Liver (tissue), 9 donors: ENCODE results near the gene IQSEC1. TPM values are rescaled to one million over a fixed set of nuclear protein-coding genes. Genes with fewer than 3 reads are reported as not detected.

Experiments used
- DNase-seq: peaks from one replicate; pipeline ENCODE4 v3.0.0-alpha.2; 2017; ENCODE audit warnings: low spot score
- H3K27ac ChIP-seq, 2 donors: one replicate each; pipeline ENCODE4 v1.7.0; 2013; ENCODE audit warnings: inconsistent platforms in 2 of 2, low read length in 2 of 2, control low read depth in 1 of 2, low read depth in 1 of 2, mild to moderate bottlenecking in 1 of 2
- H3K27me3 ChIP-seq, 4 donors: one replicate each; pipeline versions ENCODE4 v1.6.1 to v1.7.0; 2013; ENCODE audit warnings: low read length in 3 of 4, inconsistent platforms in 1 of 4, mild to moderate bottlenecking in 1 of 4, moderate library complexity in 1 of 4; ENCODE audit not compliant: control insufficient read depth in 4 of 4, insufficient read depth in 4 of 4
- H3K36me3 ChIP-seq, 4 donors: one replicate each; pipeline versions ENCODE4 v1.6.1 to v1.7.0; 2013; ENCODE audit warnings: low read length in 3 of 4, mild to moderate bottlenecking in 3 of 4, low read depth in 1 of 4, moderate library complexity in 1 of 4; ENCODE audit not compliant: control insufficient read depth in 4 of 4, insufficient read depth in 3 of 4
- H3K4me1 ChIP-seq, 4 donors: one replicate each; pipeline versions ENCODE4 v1.6.1 to v1.7.0; 2013; ENCODE audit warnings: low read length in 3 of 4, mild to moderate bottlenecking in 3 of 4, moderate library complexity in 1 of 4; ENCODE audit not compliant: control insufficient read depth in 4 of 4, insufficient read depth in 4 of 4
- H3K4me3 ChIP-seq, 3 donors: one replicate each; pipeline versions ENCODE4 v1.6.1 to v1.7.0; 2013; ENCODE audit warnings: low read length in 3 of 3, control low read depth in 1 of 3, low read depth in 1 of 3, mild to moderate bottlenecking in 1 of 3
- H3K9ac ChIP-seq, 2 donors: one replicate each; pipeline ENCODE4 v1.7.0; 2013; ENCODE audit warnings: low read length in 2 of 2, mild to moderate bottlenecking in 2 of 2, moderate library complexity in 2 of 2, control low read depth in 1 of 2, low read depth in 1 of 2
- H3K9me3 ChIP-seq, 4 donors: one replicate each; pipeline versions ENCODE4 v1.6.1 to v1.7.0; 2013; ENCODE audit warnings: low read length in 3 of 4; ENCODE audit not compliant: control insufficient read depth in 4 of 4
- EGR1 ChIP-seq, 2 donors: IDR thresholded peaks; 2 replicates each; pipeline ENCODE4 v1.6.1; 2016 to 2018; ENCODE audit warnings: antibody characterized with exemption in 2 of 2, low read depth in 2 of 2
- FOXA1 ChIP-seq: IDR thresholded peaks from 2 replicates; pipeline ENCODE4 v1.6.1; 2016; ENCODE audit warnings: antibody characterized with exemption
- FOXA2 ChIP-seq: IDR thresholded peaks from 2 replicates; pipeline ENCODE4 v1.6.1; 2016; ENCODE audit warnings: antibody characterized with exemption
- GABPA ChIP-seq, 2 donors: IDR thresholded peaks in 1 of 2; conservative IDR thresholded peaks in 1 of 2; 2 replicates each; pipeline ENCODE4 v1.6.1; 2016; ENCODE audit warnings: antibody characterized with exemption in 2 of 2, mild to moderate bottlenecking in 1 of 2, moderate library complexity in 1 of 2
- HNF4A ChIP-seq, 2 donors: conservative IDR thresholded peaks; 2 replicates each; pipeline ENCODE4 v1.6.1; 2016; ENCODE audit warnings: antibody characterized with exemption in 2 of 2, mild to moderate bottlenecking in 2 of 2
- HNF4G ChIP-seq: IDR thresholded peaks from 2 replicates; pipeline ENCODE4 v1.6.1; 2016; ENCODE audit warnings: antibody characterized with exemption
- JUND ChIP-seq, 2 donors: IDR thresholded peaks; 2 replicates each; pipeline ENCODE4 v1.6.1; 2016; ENCODE audit warnings: antibody characterized with exemption in 2 of 2
- NR2F2 ChIP-seq: IDR thresholded peaks from 2 replicates; pipeline ENCODE4 v1.6.1; 2016; ENCODE audit warnings: antibody characterized with exemption
- RAD21 ChIP-seq, 2 donors: IDR thresholded peaks; 2 replicates each; pipeline ENCODE4 v1.6.1; 2016; ENCODE audit warnings: antibody characterized with exemption in 2 of 2, mild to moderate bottlenecking in 2 of 2
- RXRA ChIP-seq, 2 donors: IDR thresholded peaks; 2 replicates each; pipeline ENCODE4 v1.6.1; 2017 to 2018; ENCODE audit warnings: antibody characterized with exemption in 2 of 2, mild to moderate bottlenecking in 1 of 2
- SP1 ChIP-seq: IDR thresholded peaks from 2 replicates; pipeline ENCODE4 v1.6.1; 2018; ENCODE audit warnings: antibody characterized with exemption, mild to moderate bottlenecking
- TAF1 ChIP-seq: conservative IDR thresholded peaks from 2 replicates; pipeline ENCODE4 v1.6.1; 2016; ENCODE audit warnings: antibody characterized with exemption, mild to moderate bottlenecking
- YY1 ChIP-seq: IDR thresholded peaks from 2 replicates; pipeline ENCODE4 v1.6.1; 2016; ENCODE audit warnings: antibody characterized with exemption, mild to moderate bottlenecking
- WGBS: extraction: QIAGEN DNeasy Blood & Tissue Kit; methylation state at CpG from one replicate; pipeline ENCODE4 v1.1.7; 2013; 5-methylcytosine and 5-hydroxymethylcytosine counted together
- polyA plus RNA-seq, 2 donors: library from polyadenylated mRNA; stranded (reverse) in 1 of 2; unstranded in 1 of 2; fragments of 200-250 nt in 1 of 2; fragments of >200 nt in 1 of 2; fragmentation: Nextera tagmentation in 1 of 2; extraction: Ambion mirVana in 1 of 2; gene quantifications; one replicate each; pipeline versions ENCODE4 v1.2.1 to v1.2.3, GENCODE V29; 2013 to 2015
- total RNA-seq, 2 donors: library from RNA; depleted of rRNA; stranded (reverse); fragments of >200 nt; gene quantifications; one replicate each; pipeline ENCODE4 v1.2.3, GENCODE V29; 2014
- TF ChIP-seq, protein P1 (sequence below): IDR thresholded peaks from 2 replicates; pipeline ENCODE4 v1.6.1; 2016; ENCODE audit warnings: antibody characterized with exemption
- TF ChIP-seq, protein P2 (sequence below): IDR thresholded peaks from 2 replicates; pipeline ENCODE4 v1.6.1; 2016; ENCODE audit warnings: antibody characterized with exemption
- TF ChIP-seq, protein P3 (sequence below): IDR thresholded peaks from 2 replicates; pipeline ENCODE4 v1.6.1; 2016; ENCODE audit warnings: antibody characterized with exemption
- TF ChIP-seq, protein P4 (sequence below): IDR thresholded peaks from 2 replicates; pipeline ENCODE4 v1.6.1; 2016; ENCODE audit warnings: antibody characterized with exemption, mild to moderate bottlenecking
- TF ChIP-seq, protein P5 (sequence below): fragments of 150-350 bp; IDR thresholded peaks from 2 replicates; pipeline ENCODE4 v1.5.1; 2017; ENCODE audit warnings: improper control_type of control experiment, low read depth, low read length; ENCODE audit not compliant: missing input control
- donor health status: healthy.
- donor health status: healthy.
- donor health status: healthy.
- donor health status: healthy.
- donor health status: healthy.

IQSEC1 gene
- total and polyA plus RNA-seq, 4 donors = 12.7 to 56.0 (median 36.2) TPM

DNA sequence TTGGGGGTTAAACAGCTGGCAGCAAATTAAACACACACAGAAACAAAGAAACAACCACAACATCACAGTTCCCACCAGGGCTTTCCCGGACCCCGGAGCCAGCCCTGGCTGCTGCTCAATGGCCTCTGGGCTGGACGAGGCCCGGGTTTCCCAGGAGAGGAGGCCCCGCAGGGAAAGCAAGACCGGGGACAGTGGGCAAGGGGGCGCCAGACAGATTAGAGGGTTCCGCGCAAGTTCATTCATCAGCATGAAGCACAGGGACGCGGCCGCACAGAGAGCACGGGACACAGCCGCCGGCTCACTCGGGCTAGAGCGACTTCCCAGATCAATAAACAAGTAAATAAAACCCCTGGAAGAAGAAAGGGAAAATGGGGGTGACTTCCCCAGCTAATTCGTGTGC, 165.5 kb downstream of the IQSEC1 start:
- 91% methylated on average over 18 of the region's 18 CpGs for WGBS
- Histone ChIP-seq H3K27ac (no peak overlapping the region), H3K36me3 (peaks cover 24 to 83% (median 67%) of the 10 kb centered on the region in 4 donors), H3K9me3 (no peaks in the 10 kb centered on the region), H3K27me3 (no peaks in the 10 kb centered on the region), H3K9ac (no peak overlapping the region), H3K4me1 (no peaks in the 10 kb centered on the region), H3K4me3 (no peak overlapping the region)
- DNase-seq = no peak
- TF ChIP-seq RAD21 (IDR thresholded peaks at IDR 0.05) (no peak), RXRA (IDR thresholded peaks at IDR 0.05) (no peak), JUND (IDR thresholded peaks at IDR 0.05) (no peak), FOXA2 (no peak), EGR1 (IDR thresholded peaks at IDR 0.05; ENCODE audit: low read depth in 2 of 2) (no peak), HNF4G (no peak), HNF4A (conservative IDR thresholded peaks at IDR 0.05) (no peak), FOXA1 (no peak), NR2F2 (no peak), YY1 (no peak)
- TF ChIP-seq, protein P1, sequence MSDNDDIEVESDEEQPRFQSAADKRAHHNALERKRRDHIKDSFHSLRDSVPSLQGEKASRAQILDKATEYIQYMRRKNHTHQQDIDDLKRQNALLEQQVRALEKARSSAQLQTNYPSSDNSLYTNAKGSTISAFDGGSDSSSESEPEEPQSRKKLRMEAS = no peak
- TF ChIP-seq, protein P2, sequence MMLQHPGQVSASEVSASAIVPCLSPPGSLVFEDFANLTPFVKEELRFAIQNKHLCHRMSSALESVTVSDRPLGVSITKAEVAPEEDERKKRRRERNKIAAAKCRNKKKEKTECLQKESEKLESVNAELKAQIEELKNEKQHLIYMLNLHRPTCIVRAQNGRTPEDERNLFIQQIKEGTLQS = no peak
- TF ChIP-seq, protein P3, sequence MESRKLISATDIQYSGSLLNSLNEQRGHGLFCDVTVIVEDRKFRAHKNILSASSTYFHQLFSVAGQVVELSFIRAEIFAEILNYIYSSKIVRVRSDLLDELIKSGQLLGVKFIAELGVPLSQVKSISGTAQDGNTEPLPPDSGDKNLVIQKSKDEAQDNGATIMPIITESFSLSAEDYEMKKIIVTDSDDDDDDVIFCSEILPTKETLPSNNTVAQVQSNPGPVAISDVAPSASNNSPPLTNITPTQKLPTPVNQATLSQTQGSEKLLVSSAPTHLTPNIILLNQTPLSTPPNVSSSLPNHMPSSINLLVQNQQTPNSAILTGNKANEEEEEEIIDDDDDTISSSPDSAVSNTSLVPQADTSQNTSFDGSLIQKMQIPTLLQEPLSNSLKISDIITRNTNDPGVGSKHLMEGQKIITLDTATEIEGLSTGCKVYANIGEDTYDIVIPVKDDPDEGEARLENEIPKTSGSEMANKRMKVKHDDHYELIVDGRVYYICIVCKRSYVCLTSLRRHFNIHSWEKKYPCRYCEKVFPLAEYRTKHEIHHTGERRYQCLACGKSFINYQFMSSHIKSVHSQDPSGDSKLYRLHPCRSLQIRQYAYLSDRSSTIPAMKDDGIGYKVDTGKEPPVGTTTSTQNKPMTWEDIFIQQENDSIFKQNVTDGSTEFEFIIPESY = no peak
- TF ChIP-seq, protein P4, sequence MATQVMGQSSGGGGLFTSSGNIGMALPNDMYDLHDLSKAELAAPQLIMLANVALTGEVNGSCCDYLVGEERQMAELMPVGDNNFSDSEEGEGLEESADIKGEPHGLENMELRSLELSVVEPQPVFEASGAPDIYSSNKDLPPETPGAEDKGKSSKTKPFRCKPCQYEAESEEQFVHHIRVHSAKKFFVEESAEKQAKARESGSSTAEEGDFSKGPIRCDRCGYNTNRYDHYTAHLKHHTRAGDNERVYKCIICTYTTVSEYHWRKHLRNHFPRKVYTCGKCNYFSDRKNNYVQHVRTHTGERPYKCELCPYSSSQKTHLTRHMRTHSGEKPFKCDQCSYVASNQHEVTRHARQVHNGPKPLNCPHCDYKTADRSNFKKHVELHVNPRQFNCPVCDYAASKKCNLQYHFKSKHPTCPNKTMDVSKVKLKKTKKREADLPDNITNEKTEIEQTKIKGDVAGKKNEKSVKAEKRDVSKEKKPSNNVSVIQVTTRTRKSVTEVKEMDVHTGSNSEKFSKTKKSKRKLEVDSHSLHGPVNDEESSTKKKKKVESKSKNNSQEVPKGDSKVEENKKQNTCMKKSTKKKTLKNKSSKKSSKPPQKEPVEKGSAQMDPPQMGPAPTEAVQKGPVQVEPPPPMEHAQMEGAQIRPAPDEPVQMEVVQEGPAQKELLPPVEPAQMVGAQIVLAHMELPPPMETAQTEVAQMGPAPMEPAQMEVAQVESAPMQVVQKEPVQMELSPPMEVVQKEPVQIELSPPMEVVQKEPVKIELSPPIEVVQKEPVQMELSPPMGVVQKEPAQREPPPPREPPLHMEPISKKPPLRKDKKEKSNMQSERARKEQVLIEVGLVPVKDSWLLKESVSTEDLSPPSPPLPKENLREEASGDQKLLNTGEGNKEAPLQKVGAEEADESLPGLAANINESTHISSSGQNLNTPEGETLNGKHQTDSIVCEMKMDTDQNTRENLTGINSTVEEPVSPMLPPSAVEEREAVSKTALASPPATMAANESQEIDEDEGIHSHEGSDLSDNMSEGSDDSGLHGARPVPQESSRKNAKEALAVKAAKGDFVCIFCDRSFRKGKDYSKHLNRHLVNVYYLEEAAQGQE = no peak

DNA sequence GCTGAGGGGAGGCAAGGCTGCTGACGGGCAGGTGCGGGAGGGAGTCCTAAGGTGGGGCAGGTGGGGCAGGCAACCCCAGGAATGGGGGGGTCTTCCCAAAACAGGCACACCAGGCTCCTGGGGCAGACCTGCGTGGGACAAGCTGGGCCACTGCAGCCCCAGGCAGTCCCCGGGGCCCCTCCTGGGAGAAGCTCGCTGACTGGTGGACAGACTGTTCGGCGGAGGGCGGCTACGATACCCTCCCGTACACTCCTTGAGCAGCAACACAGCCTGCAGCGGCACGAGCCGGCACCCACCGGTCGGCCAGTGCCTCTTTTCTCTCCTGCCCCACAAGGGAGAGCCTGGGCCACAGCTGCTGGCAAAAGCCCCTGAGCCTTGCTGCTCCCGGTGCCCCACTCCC, 165.9 kb downstream of the IQSEC1 start:
- DNase-seq = no peak
- Histone ChIP-seq H3K36me3 (peaks cover 24 to 81% (median 66%) of the 10 kb centered on the region in 4 donors), H3K9me3 (no peaks in the 10 kb centered on the region), H3K27me3 (no peaks in the 10 kb centered on the region), H3K9ac (no peak overlapping the region), H3K4me3 (no peak overlapping the region), H3K27ac (no peak overlapping the region), H3K4me1 (no peaks in the 10 kb centered on the region)
- 90% methylated on average over 16 of the region's 16 CpGs for WGBS
- TF ChIP-seq EGR1 (IDR thresholded peaks at IDR 0.05; ENCODE audit: low read depth in 2 of 2) = no peak
- no peak for TF ChIP-seq HNF4A (conservative IDR thresholded peaks at IDR 0.05)
- TF ChIP-seq GABPA (IDR thresholded peaks at IDR 0.05 in 1 of 2, conservative IDR thresholded peaks at IDR 0.05 in 1 of 2) = no peak
- no peak for TF ChIP-seq HNF4G
- TF ChIP-seq, protein P5, sequence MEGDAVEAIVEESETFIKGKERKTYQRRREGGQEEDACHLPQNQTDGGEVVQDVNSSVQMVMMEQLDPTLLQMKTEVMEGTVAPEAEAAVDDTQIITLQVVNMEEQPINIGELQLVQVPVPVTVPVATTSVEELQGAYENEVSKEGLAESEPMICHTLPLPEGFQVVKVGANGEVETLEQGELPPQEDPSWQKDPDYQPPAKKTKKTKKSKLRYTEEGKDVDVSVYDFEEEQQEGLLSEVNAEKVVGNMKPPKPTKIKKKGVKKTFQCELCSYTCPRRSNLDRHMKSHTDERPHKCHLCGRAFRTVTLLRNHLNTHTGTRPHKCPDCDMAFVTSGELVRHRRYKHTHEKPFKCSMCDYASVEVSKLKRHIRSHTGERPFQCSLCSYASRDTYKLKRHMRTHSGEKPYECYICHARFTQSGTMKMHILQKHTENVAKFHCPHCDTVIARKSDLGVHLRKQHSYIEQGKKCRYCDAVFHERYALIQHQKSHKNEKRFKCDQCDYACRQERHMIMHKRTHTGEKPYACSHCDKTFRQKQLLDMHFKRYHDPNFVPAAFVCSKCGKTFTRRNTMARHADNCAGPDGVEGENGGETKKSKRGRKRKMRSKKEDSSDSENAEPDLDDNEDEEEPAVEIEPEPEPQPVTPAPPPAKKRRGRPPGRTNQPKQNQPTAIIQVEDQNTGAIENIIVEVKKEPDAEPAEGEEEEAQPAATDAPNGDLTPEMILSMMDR = no peak
- TF ChIP-seq FOXA1 = no peak
- TF ChIP-seq TAF1 = no peak
- no peak for TF ChIP-seq NR2F2
- TF ChIP-seq, protein P3 = no peak
- TF ChIP-seq, protein P4 = no peak
- no peak for TF ChIP-seq RAD21 (IDR thresholded peaks at IDR 0.05)
- no peak for TF ChIP-seq JUND (IDR thresholded peaks at IDR 0.05)
- no peak for TF ChIP-seq RXRA (IDR thresholded peaks at IDR 0.05)
- TF ChIP-seq, protein P1 = no peak
- TF ChIP-seq YY1 = no peak
- no peak for TF ChIP-seq FOXA2
- TF ChIP-seq SP1 = no peak
